ENCODE measurements around the gene ANKZF1. TPM values are rescaled to one million over a fixed set of nuclear protein-coding genes. Genes with fewer than 3 reads are reported as not detected.

ANKZF1 gene
- total and polyA plus RNA-seq, 2 of the 8 experiments (the other 6 are each of a cell fraction or from before 2014, with no cell fraction given), result 32.5 to 50.1 TPM

GRCh38 chr2:219215871-219216534 lies 13.6 kb upstream of the ANKZF1 start:
- Histone ChIP-seq H3K56ac (replicated peaks; ENCODE audit: insufficient read length, low read depth, low read length) (no peak overlapping the region), H3K27me3 (replicated peaks in 1 of 4; ENCODE audit: control insufficient read depth in 3 of 4, extremely low read depth in 1 of 4, insufficient read depth in 3 of 4, low read length in 3 of 4) (no peaks in the 10 kb centered on the region; a peak in 1 of 7 replicates), H3K9ac (replicated peaks in 1 of 4; ENCODE audit: extremely low read depth in 1 of 4, low read depth in 3 of 4, low read length in 3 of 4) (no peak overlapping the region), H2AK5ac (ENCODE audit: low read depth, low read length) (no peak overlapping the region), H3K9me3 (ENCODE audit: insufficient read depth in 2 of 2, low read depth in 1 of 2, low read length in 1 of 2) (no peaks in the 10 kb centered on the region), H4K91ac (replicated peaks; ENCODE audit: insufficient read length, low read length) (no peak overlapping the region), H3K79me1 (ENCODE audit: low read depth, low read length) (no peaks in the 10 kb centered on the region), H3K79me2 (ENCODE audit: control insufficient read depth in 1 of 2, insufficient read depth in 2 of 2, low read length in 2 of 2) (no peaks in the 10 kb centered on the region), H3K4me2 (ENCODE audit: insufficient read depth in 1 of 2, low read depth in 2 of 2, low read length in 2 of 2) (no peak overlapping the region), H2BK20ac (ENCODE audit: low read length) (no peak overlapping the region), H3K27ac (ENCODE audit: low read depth, low read length) (no peak overlapping the region), H3K23ac (ENCODE audit: insufficient read length) (no peak overlapping the region), H3K23me2 (ENCODE audit: low read depth, low read length) (peaks cover 14% of the 10 kb centered on the region), H3K4me1 (replicated peaks in 1 of 4; ENCODE audit: control insufficient read depth in 3 of 4, insufficient read depth in 4 of 4, low read length in 3 of 4) (peaks cover 0 to 12% (median 6%) of the 10 kb centered on the region in 4 experiments; a peak in 3 of 7 replicates), H2BK5ac (ENCODE audit: low read depth, low read length) (no peak overlapping the region), H4K5ac (ENCODE audit: insufficient read length, low read depth, low read length) (no peak overlapping the region), H2BK12ac (ENCODE audit: low read depth, low read length) (0 out of 2 replicates have a peak overlapping the region, but pooled peaks have one; percentile 23), H3K14ac (ENCODE audit: insufficient read length) (no peak overlapping the region), H2BK120ac (replicated peaks; ENCODE audit: low read depth, low read length) (no peak overlapping the region), H3K36me3 (ENCODE audit: control insufficient read depth in 2 of 4, insufficient read depth in 4 of 4, low read length in 3 of 4) (peaks cover 14 to 44% (median 24%) of the 10 kb centered on the region in 4 experiments), H3K18ac (ENCODE audit: extremely low read depth, low read length) (no peak overlapping the region), H4K20me1 (replicated peaks in 1 of 2; ENCODE audit: control insufficient read depth in 1 of 2, insufficient read depth in 2 of 2, low read length in 2 of 2) (peaks cover 0 to 2% of the 10 kb centered on the region in 2 experiments), H3K4me3 (ENCODE audit: extremely low read depth in 1 of 4, insufficient read depth in 2 of 4, low read depth in 3 of 4, low read length in 4 of 4) (no peak overlapping the region), H2BK15ac (ENCODE audit: low read length) (no peak overlapping the region), H3K4ac (replicated peaks; ENCODE audit: insufficient read length, low read depth, low read length) (no peak overlapping the region), H2AFZ (ENCODE audit: low read length) (no peak overlapping the region), H4K8ac (ENCODE audit: extremely low read depth, insufficient read depth, low read length) (no peak overlapping the region)
- DNase-seq (ENCODE audit: low read depth in 1 of 2, low spot score in 2 of 2), result no peak
- ChIA-PET CTCF (ENCODE audit: partially characterized antibody) (interaction anchor here (0.6 to 1.7 kb wide), 8 partner anchors 8 to 561 kb away, joined by 3 to 6 read pairs (median 4); no protein-coding TSS in a partner anchor), POLR2A (ENCODE audit: partially characterized antibody) (interaction anchor here (0.7 to 14.0 kb wide), 6 partner anchors 9 to 44 kb away, joined by 3 to 190 read pairs (median 32); partner anchors contain the start of genes ANKZF1, ATG9A, GLB1L and STK16)
- FAIRE-seq, result no peak
- TF ChIP-seq EGR1 (IDR thresholded peaks at IDR 0.05; ENCODE audit: borderline replicate concordance, low read depth, low read length), result no peak
- WGBS, 2 experiments (ENCODE audit: extremely low coverage in 1 of 2, insufficient coverage in 1 of 2, insufficient read length in 1 of 2, insufficient replicate concordance in 2 of 2, low coverage in 1 of 2, low lambda C conversion rate in 2 of 2, missing lambda C conversion rate in 1 of 2), result 88% methylated on average over 14 of the region's 27 CpGs; no CpG with 5 or more reads in 1 of the 2 experiments
